GM12878 (cell line): ENCODE results near the gene CDK5R1. TPM values are rescaled to one million over a fixed set of nuclear protein-coding genes. Genes with fewer than 3 reads are reported as not detected.

Source experiments
- ATAC-seq: fragments of 200-7000 bp; cut with Tn5 transposase; 3 replicates; pipeline ENCODE4 v1.9.1; 2020; ENCODE audit warnings: mild to moderate bottlenecking, moderate library complexity
- BruUV-seq: library from RNA; stranded (reverse); fragments of 400-500 nt; replicated peaks from 2 replicates; lab custom pipeline; 2021; lab: Mats Ljungman, UMichigan
- CTCF ChIA-PET: fragments of 300-600 bp; sonication (Branson Sonifier 250); formaldehyde crosslinking; extraction: SDS; loops from one replicate; lab custom pipeline; 2021; ENCODE audit warnings: inconsistent platforms; lab: Yijun Ruan, JAX
- POLR2A ChIA-PET: fragments of 350-600 bp; formaldehyde crosslinking; extraction: SDS; loops from one replicate; lab custom pipeline; 2021; ENCODE audit warnings: inconsistent platforms; lab: Charles Lee
- RAD21 ChIA-PET: fragments of 300-600 bp; sonication (Branson Sonifier 250); formaldehyde crosslinking; loops from one replicate; lab custom pipeline; 2023; ENCODE audit warnings: antibody characterized with exemption; ENCODE audit not compliant: unreplicated experiment; lab: Charles Lee
- SMC1A ChIA-PET: fragments of 300-600 bp; sonication (Branson Sonifier 250); formaldehyde crosslinking; loops from one replicate; lab custom pipeline; 2023; ENCODE audit not compliant: unreplicated experiment, uncharacterized antibody; lab: Charles Lee
- DNase-seq: peaks from one replicate; pipeline ENCODE4 v3.0.0-alpha.2; 2011; ENCODE audit warnings: low read depth, low spot score
- FAIRE-seq: peaks from 3 replicates; lab custom pipeline; 2011; peaks lifted over from hg19 to GRCh38; lab: Jason Lieb, UNC
- H2AFZ ChIP-seq: 2 replicates; pipeline ENCODE4 v1.6.0; 2011; ENCODE audit warnings: low read depth, low read length, control low read depth; ENCODE audit not compliant: control insufficient read depth
- H3K27ac ChIP-seq: 2 replicates; pipeline ENCODE4 v1.5.1; 2011; ENCODE audit warnings: control low read depth; ENCODE audit not compliant: control insufficient read depth, insufficient read depth
- H3K27me3 ChIP-seq, 2 experiments: replicated peaks in 1 of 2; 2 replicates each; pipeline versions ENCODE4 v1.6.0 to v1.6.1; 2011; ENCODE audit warnings: low read length in 1 of 2; ENCODE audit not compliant: control insufficient read depth in 2 of 2, insufficient read depth in 2 of 2
- H3K36me3 ChIP-seq, 2 experiments: 2 replicates each; pipeline ENCODE4 v1.5.1; 2011; ENCODE audit warnings: low read length in 1 of 2; ENCODE audit not compliant: control insufficient read depth in 2 of 2, insufficient read depth in 2 of 2
- H3K4me1 ChIP-seq: 2 replicates; pipeline ENCODE4 v1.6.1; 2011; ENCODE audit warnings: mild to moderate bottlenecking, low read length, moderate library complexity, mixed read lengths; ENCODE audit not compliant: control insufficient read depth, insufficient read depth
- H3K4me2 ChIP-seq: 2 replicates; pipeline ENCODE4 v1.6.0; 2011; ENCODE audit warnings: control low read depth; ENCODE audit not compliant: control insufficient read depth, insufficient read depth
- H3K4me3 ChIP-seq: fragments of 200-600 bp; sonication (generic); 2 replicates; pipeline ENCODE4 v1.5.1; 2016
- H3K79me2 ChIP-seq: 2 replicates; pipeline ENCODE4 v1.6.0; 2011; ENCODE audit warnings: low read length; ENCODE audit not compliant: control insufficient read depth, insufficient read depth
- H3K9ac ChIP-seq: 2 replicates; pipeline ENCODE4 v1.8.0; 2011; ENCODE audit warnings: low read length, control low read depth, mixed read lengths; ENCODE audit not compliant: control insufficient read depth, insufficient read depth
- H3K9me3 ChIP-seq: replicated peaks from 3 replicates; pipeline ENCODE4 v1.5.1; 2011; ENCODE audit warnings: mild to moderate bottlenecking, low read length; ENCODE audit not compliant: control insufficient read depth, insufficient read depth
- H4K20me1 ChIP-seq: 2 replicates; pipeline ENCODE4 v1.6.0; 2011; ENCODE audit not compliant: control insufficient read depth, insufficient read depth
- CBFB ChIP-seq: IDR thresholded peaks from 2 replicates; pipeline ENCODE4 v1.6.1; 2016; ENCODE audit warnings: antibody characterized with exemption, low read depth
- CBX3 ChIP-seq: fragments of 200-600 bp; sonication (generic); IDR thresholded peaks from 2 replicates; pipeline ENCODE4 v1.6.1; 2016; ENCODE audit warnings: low read depth, borderline replicate concordance
- CREM ChIP-seq: IDR thresholded peaks from 2 replicates; pipeline ENCODE4 v1.6.1; 2014; ENCODE audit warnings: antibody characterized with exemption, low read depth
- HDAC2 ChIP-seq: fragments of 200-600 bp; sonication (generic); IDR thresholded peaks from 2 replicates; pipeline ENCODE4 v1.6.1; 2017
- HDGF ChIP-seq: fragments of 450-650 bp; IDR thresholded peaks from 2 replicates; pipeline ENCODE4 v1.6.1; 2016; ENCODE audit warnings: antibody characterized with exemption
- NFIC ChIP-seq: IDR thresholded peaks from 2 replicates; pipeline ENCODE4 v1.6.1; 2012; ENCODE audit warnings: low read depth, mild to moderate bottlenecking, inconsistent platforms, low read length, moderate library complexity
- POLR2A ChIP-seq: IDR thresholded peaks from 2 replicates; pipeline ENCODE4 v1.6.1; 2011; ENCODE audit warnings: low read depth, mild to moderate bottlenecking, low read length
- POLR2AphosphoS5 ChIP-seq: IDR thresholded peaks from 2 replicates; pipeline ENCODE4 v1.6.1; 2011; ENCODE audit warnings: mild to moderate bottlenecking, low read length, inconsistent platforms
- RAD51 ChIP-seq: fragments of 450-650 bp; IDR thresholded peaks from 2 replicates; pipeline ENCODE4 v1.6.1; 2016; ENCODE audit warnings: moderate library complexity, mild to moderate bottlenecking, inconsistent platforms
- TAF1 ChIP-seq: IDR thresholded peaks from 2 replicates; pipeline ENCODE4 v1.6.1; 2011; ENCODE audit warnings: mild to moderate bottlenecking, low read depth, low read length, borderline replicate concordance
- ZBED1 ChIP-seq: IDR thresholded peaks from 2 replicates; pipeline ENCODE4 v1.6.1; 2016; ENCODE audit warnings: borderline replicate concordance
- ZBTB4 ChIP-seq: fragments of 450-650 bp; formaldehyde crosslinking; IDR thresholded peaks from 2 replicates; pipeline ENCODE4 v1.4.0; 2022; ENCODE audit warnings: mild to moderate bottlenecking, moderate library complexity
- WGBS: methylation state at CpG from one replicate; pipeline ENCODE4 v1.1.6; 2016; ENCODE audit warnings: low lambda C conversion rate; ENCODE audit not compliant: insufficient replicate concordance, insufficient coverage; ENCODE audit errors: missing lambda C conversion rate; 5-methylcytosine and 5-hydroxymethylcytosine counted together
- in situ Hi-C: fragments of 300-500 bp; cut with MboI; formaldehyde crosslinking; loops from 9 replicates; pipeline ENCODE4 v1.14.3; 2018; ENCODE audit warnings: mixed read lengths
- intact Hi-C: fragments of 100-400 bp; cut with micrococcal nuclease; formaldehyde crosslinking; loops from one replicate; pipeline ENCODE4 v1.14.2; 2022; ENCODE audit not compliant: unreplicated experiment
- polyA plus RNA-seq, 11 experiments: library from polyadenylated mRNA; depleted of rRNA in 4 of 11; unstranded in 6 of 11; stranded (reverse) in 5 of 11; fragments of >200 nt; fragmentation: Nextera tagmentation in 4 of 11; fragmentation: Illumina TruSeq in 1 of 11; extraction: Ambion mirVana in 4 of 11; extraction: Trizol in 1 of 11; gene quantifications; 1 replicate in 1 of 11; 2 replicates in 10 of 11; pipeline versions ENCODE4 v1.2.1 to v1.2.3, GENCODE V29; 2011 to 2016; ENCODE audit warnings: inconsistent platforms in 2 of 11, missing spikeins in 2 of 11, low read depth in 1 of 11
- total RNA-seq, 4 experiments: library from RNA; depleted of rRNA in 3 of 4; stranded (reverse); fragments of >200 nt in 3 of 4; fragmentation: Illumina TruSeq in 1 of 4; extraction: Trizol in 1 of 4; gene quantifications; 2 replicates each; pipeline versions ENCODE4 v1.2.1 to v1.2.3, GENCODE V29; 2013 to 2021

Gene CDK5R1
- total and polyA plus RNA-seq, 10 of the 15 experiments (the other 5 are each of a cell fraction or from before 2014, with no cell fraction given): 1.1 to 28.3 (median 12.2) TPM

DNA sequence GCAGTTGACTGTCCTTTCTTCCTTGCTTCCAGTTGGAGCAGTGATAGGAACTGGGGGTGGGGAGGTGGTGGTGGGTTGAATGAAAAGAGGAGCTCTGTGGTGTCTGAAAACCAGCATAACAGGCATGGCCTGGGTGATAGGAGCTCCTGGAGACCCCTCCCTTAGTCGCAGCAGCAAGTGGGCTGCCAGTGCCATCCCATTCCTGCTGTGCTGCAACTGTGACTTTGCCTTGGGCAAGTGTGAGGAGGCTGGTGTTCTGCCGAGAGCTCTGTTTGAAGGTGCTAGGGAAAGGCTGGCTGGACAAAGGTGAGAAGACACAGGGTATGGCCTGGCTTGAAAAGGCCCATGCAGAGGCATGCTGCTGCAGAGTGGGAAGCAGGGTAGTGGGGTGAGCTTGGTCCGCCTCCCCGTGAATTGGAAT lies 2.7 kb upstream of the CDK5R1 start:
- Histone ChIP-seq H3K36me3 (peaks cover 21 to 27% of the 10 kb centered on the region in 2 experiments; a peak in 3 of 4 replicates), H3K4me2 (no peak overlapping the region), H3K27ac (peak overlapping the region; percentile 33; the same call in 1 of the 2 replicates), H3K4me1 (peaks cover 4% of the 10 kb centered on the region), H4K20me1 (no peaks in the 10 kb centered on the region), H2AFZ (no peak overlapping the region), H3K9me3 (no peaks in the 10 kb centered on the region), H3K27me3 (no peaks in the 10 kb centered on the region), H3K79me2 (peaks cover 18% of the 10 kb centered on the region), H3K9ac (no peak overlapping the region), H3K4me3 (no peak overlapping the region)
- in situ Hi-C loops (no loop called here), intact Hi-C loops (loop anchor here (5.0 kb wide), 2 partner anchors 173 to 393 kb away; partner anchors contain the start of gene MYO1D)
- no peak for DNase-seq
- no peak for ATAC-seq
- ChIA-PET SMC1A (interaction anchor here (0.6 to 11.9 kb wide), 51 partner anchors 10 to 458 kb away, joined by 3 to 286 read pairs (median 5); partner anchors contain the start of gene MYO1D), RAD21 (interaction anchor here (0.6 to 16.4 kb wide), 39 partner anchors 10 to 515 kb away, joined by 3 to 543 read pairs (median 4); partner anchors contain the start of genes MYO1D and PSMD11), CTCF (interaction anchor here (0.5 to 9.5 kb wide), 58 partner anchors 10 to 514 kb away, joined by 3 to 132 read pairs (median 7); partner anchors contain the start of genes MYO1D and PSMD11)
- BruUV-seq: no TSS peak
- no peak for FAIRE-seq
- TF ChIP-seq TAF1 (no peak), POLR2AphosphoS5 (0 out of 2 replicates have a peak, but pooled peaks have one; percentile 21), RAD51 (no peak), POLR2A (0 out of 2 replicates have a peak, but pooled peaks have one; percentile 29), NFIC (no peak)
- TF ChIP-seq, all 136 proteins: peak for 2
- POLR2A ChIA-PET: interaction anchor here (0.6 to 2.1 kb wide), 6 partner anchors 15 to 392 kb away, joined by 3 to 7 read pairs (median 4); no protein-coding TSS in a partner anchor
- WGBS: 79% methylated on average over 4 of the region's 4 CpGs

GRCh38 chr17:32484628-32485027 lies 2.2 kb upstream of the CDK5R1 start:
- Histone ChIP-seq H3K36me3 (peaks cover 16 to 21% of the 10 kb centered on the region in 2 experiments; a peak in 3 of 4 replicates), H3K27ac (no peak overlapping the region), H3K27me3 (no peaks in the 10 kb centered on the region), H3K4me2 (no peak overlapping the region), H2AFZ (no peak overlapping the region), H3K9ac (no peak overlapping the region), H3K4me3 (no peak overlapping the region), H3K79me2 (peaks cover 23% of the 10 kb centered on the region), H4K20me1 (no peaks in the 10 kb centered on the region), H3K9me3 (no peaks in the 10 kb centered on the region), H3K4me1 (peaks cover 5% of the 10 kb centered on the region)
- intact Hi-C loops (loop anchor here (5.0 kb wide), 2 partner anchors 173 to 393 kb away; partner anchors contain the start of gene MYO1D), in situ Hi-C loops (no loop called here)
- no peak for TF ChIP-seq CBX3
- TF ChIP-seq CREM: no peak
- no peak for TF ChIP-seq ZBED1
- no peak for TF ChIP-seq ZBTB4 (CRISPR knock-in tag)
- no peak for TF ChIP-seq HDGF
- TF ChIP-seq HDAC2: no peak
- no peak for TF ChIP-seq CBFB
- ChIA-PET POLR2A (interaction anchor here (0.6 to 12.5 kb wide), 6 partner anchors 15 to 391 kb away, joined by 3 to 308 read pairs (median 3); no protein-coding TSS in a partner anchor), SMC1A (interaction anchor here (0.6 to 11.9 kb wide), 47 partner anchors 11 to 458 kb away, joined by 3 to 286 read pairs (median 5); partner anchors contain the start of gene MYO1D), RAD21 (interaction anchor here (0.8 to 16.4 kb wide), 33 partner anchors 11 to 452 kb away, joined by 3 to 543 read pairs (median 4); partner anchors contain the start of genes MYO1D and PSMD11), CTCF (interaction anchor here (0.6 to 9.5 kb wide), 51 partner anchors 11 to 514 kb away, joined by 3 to 132 read pairs (median 7); partner anchors contain the start of genes MYO1D and PSMD11)
- ATAC-seq: no peak
- BruUV-seq: no TSS peak
- FAIRE-seq: no peak
- DNase-seq: no peak
- WGBS: 96% methylated on average over 9 of the region's 11 CpGs
